SK-N-SH treated with all-trans-retinoic acid at 6 μM for 48 hours (cell line): ENCODE data around the gene GRK1.

ENCODE experiments used
- ATAC-seq: fragments of 200-7000 bp; cut with Tn5 transposase; 3 replicates; pipeline ENCODE4 v1.9.1; 2020; ENCODE audit warnings: mild to moderate bottlenecking, moderate library complexity
- ARNTL ChIP-seq: fragments of 450-650 bp; formaldehyde crosslinking; IDR thresholded peaks from 2 replicates; pipeline ENCODE4 v1.5.0; 2020; ENCODE audit warnings: low read depth, mild to moderate bottlenecking, moderate library complexity, borderline replicate concordance
- BACH2 ChIP-seq: fragments of 250-450 bp; sonication (Bioruptor Pico); IDR thresholded peaks from 2 replicates; pipeline ENCODE4 v1.9.0; 2021; ENCODE audit warnings: mild to moderate bottlenecking, borderline replicate concordance
- CREB5 ChIP-seq: fragments of 250-450 bp; sonication (Bioruptor Pico); IDR thresholded peaks from 2 replicates; pipeline ENCODE4 v1.5.1; 2020; ENCODE audit warnings: low read depth, mild to moderate bottlenecking, moderate library complexity
- CSDC2 ChIP-seq: fragments of 250-450 bp; sonication (Bioruptor Pico); IDR thresholded peaks from 2 replicates; pipeline ENCODE4 v1.5.0; 2020; ENCODE audit warnings: mild to moderate bottlenecking, moderate library complexity
- CSRNP3 ChIP-seq: fragments of 250-450 bp; sonication (Bioruptor Pico); IDR thresholded peaks from 2 replicates; pipeline ENCODE4 v1.5.1; 2021; ENCODE audit warnings: mild to moderate bottlenecking, moderate library complexity
- ESRRG ChIP-seq: fragments of 250-450 bp; sonication (Bioruptor Pico); IDR thresholded peaks from 2 replicates; pipeline ENCODE4 v1.6.1; 2021; ENCODE audit warnings: mild to moderate bottlenecking
- GLIS3 ChIP-seq: fragments of 250-450 bp; sonication (Bioruptor Pico); IDR thresholded peaks from 2 replicates; pipeline ENCODE4 v1.5.0; 2020; ENCODE audit warnings: mild to moderate bottlenecking, moderate library complexity
- ISL1 ChIP-seq: fragments of 250-450 bp; sonication (Bioruptor Pico); IDR thresholded peaks from 2 replicates; pipeline ENCODE4 v2.1.2; 2022; ENCODE audit warnings: mild to moderate bottlenecking, moderate library complexity
- OSR1 ChIP-seq: fragments of 250-450 bp; sonication (Bioruptor Pico); IDR thresholded peaks from 2 replicates; pipeline ENCODE4 v1.8.0; 2022; ENCODE audit warnings: moderate library complexity, mild to moderate bottlenecking, inconsistent platforms
- PATZ1 ChIP-seq: fragments of 250-450 bp; sonication (Bioruptor Pico); IDR thresholded peaks from 2 replicates; pipeline ENCODE4 v1.8.0; 2020; ENCODE audit warnings: mild to moderate bottlenecking, moderate library complexity, borderline replicate concordance
- PPARA ChIP-seq: fragments of 250-450 bp; sonication (Bioruptor Pico); IDR thresholded peaks from 2 replicates; pipeline ENCODE4 v1.5.0; 2020; ENCODE audit warnings: mild to moderate bottlenecking, borderline replicate concordance
- RARB ChIP-seq: fragments of 250-450 bp; sonication (Bioruptor Pico); IDR thresholded peaks from 2 replicates; pipeline ENCODE4 v1.8.0; 2021; ENCODE audit warnings: mild to moderate bottlenecking, moderate library complexity
- SNAI2 ChIP-seq: fragments of 250-450 bp; sonication (Bioruptor Pico); IDR thresholded peaks from 2 replicates; pipeline ENCODE4 v1.5.0; 2020; ENCODE audit warnings: mild to moderate bottlenecking, moderate library complexity
- TCF4 ChIP-seq: fragments of 250-450 bp; sonication (Bioruptor Pico); IDR thresholded peaks from 2 replicates; pipeline ENCODE4 v1.8.0; 2021; ENCODE audit warnings: mild to moderate bottlenecking, moderate library complexity, borderline replicate concordance
- TOX ChIP-seq: fragments of 250-450 bp; sonication (Bioruptor Pico); IDR thresholded peaks from 2 replicates; pipeline ENCODE4 v1.8.0; 2021; ENCODE audit warnings: mild to moderate bottlenecking, moderate library complexity, borderline replicate concordance
- TSHZ2 ChIP-seq: fragments of 250-450 bp; sonication (Bioruptor Pico); IDR thresholded peaks from 2 replicates; pipeline ENCODE4 v1.5.0; 2020; ENCODE audit warnings: mild to moderate bottlenecking, moderate library complexity
- ZC3H10 ChIP-seq: fragments of 250-450 bp; sonication (Bioruptor Pico); IDR thresholded peaks from 2 replicates; pipeline ENCODE4 v1.5.1; 2021; ENCODE audit warnings: mild to moderate bottlenecking, moderate library complexity
- ZFP3 ChIP-seq: fragments of 250-450 bp; sonication (Bioruptor Pico); IDR thresholded peaks from 2 replicates; pipeline ENCODE4 v1.5.0; 2020; ENCODE audit warnings: mild to moderate bottlenecking, moderate library complexity
- ZFP30 ChIP-seq: fragments of 450-650 bp; formaldehyde crosslinking; IDR thresholded peaks from 2 replicates; pipeline ENCODE4 v1.5.0; 2022; ENCODE audit warnings: mild to moderate bottlenecking, moderate library complexity
- ZNF565 ChIP-seq: fragments of 450-650 bp; formaldehyde crosslinking; conservative IDR thresholded peaks from 2 replicates; pipeline ENCODE4 v1.5.0; 2020; ENCODE audit warnings: low read depth, mild to moderate bottlenecking, moderate library complexity
- ZNF70 ChIP-seq: fragments of 450-650 bp; formaldehyde crosslinking; IDR thresholded peaks from 2 replicates; pipeline ENCODE4 v1.5.0; 2020; ENCODE audit warnings: mild to moderate bottlenecking, moderate library complexity
- ZNF8 ChIP-seq: fragments of 450-650 bp; formaldehyde crosslinking; IDR thresholded peaks from 2 replicates; pipeline ENCODE4 v1.5.0; 2020; ENCODE audit warnings: mild to moderate bottlenecking, moderate library complexity

The GRK1 gene

GRCh38 chr13:113769881-113770280 lies 102.9 kb downstream of the GRK1 start:
- no peak for TF ChIP-seq CSRNP3
- no peak for TF ChIP-seq CSDC2 (CRISPR knock-in tag)
- TF ChIP-seq ESRRG (CRISPR knock-in tag) = no peak
- no peak for TF ChIP-seq ZFP3 (CRISPR knock-in tag)
- TF ChIP-seq OSR1 (CRISPR knock-in tag) = no peak
- TF ChIP-seq TOX (CRISPR knock-in tag) = no peak
- no peak for TF ChIP-seq GLIS3 (CRISPR knock-in tag)
- no peak for TF ChIP-seq ZC3H10 (CRISPR knock-in tag)
- TF ChIP-seq ZNF8 (CRISPR knock-in tag) = no peak
- TF ChIP-seq TCF4 (CRISPR knock-in tag) = no peak
- TF ChIP-seq ZFP30 = no peak
- TF ChIP-seq, all 23 proteins: peak for 0
- no peak for ATAC-seq

- no peak for ATAC-seq
- no peak for TF ChIP-seq GLIS3 (CRISPR knock-in tag)
- TF ChIP-seq ESRRG (CRISPR knock-in tag) = no peak
- TF ChIP-seq OSR1 (CRISPR knock-in tag) = no peak
- no peak for TF ChIP-seq ISL1 (CRISPR knock-in tag)
- TF ChIP-seq ZNF8 (CRISPR knock-in tag) = no peak
- TF ChIP-seq RARB (CRISPR knock-in tag) = no peak
- TF ChIP-seq ZFP3 (CRISPR knock-in tag) = no peak
- no peak for TF ChIP-seq ARNTL (CRISPR knock-in tag)
- no peak for TF ChIP-seq ZNF70 (CRISPR knock-in tag)
- TF ChIP-seq PATZ1 = no peak
- TF ChIP-seq SNAI2 = no peak
- TF ChIP-seq BACH2 (CRISPR knock-in tag) = no peak
- TF ChIP-seq PPARA = no peak
- no peak for TF ChIP-seq CREB5 (CRISPR knock-in tag)
Observed at GRCh38 chr13:113770441-113770840, 103.4 kb downstream of the GRK1 start.

GRCh38 chr13:113770937-113771336 lies 103.9 kb downstream of the GRK1 start:
- no peak for ATAC-seq
- TF ChIP-seq OSR1 (CRISPR knock-in tag) = no peak
- no peak for TF ChIP-seq ZNF565
- no peak for TF ChIP-seq TOX (CRISPR knock-in tag)
- no peak for TF ChIP-seq ISL1 (CRISPR knock-in tag)
- no peak for TF ChIP-seq CSDC2 (CRISPR knock-in tag)
- no peak for TF ChIP-seq ESRRG (CRISPR knock-in tag)
- no peak for TF ChIP-seq BACH2 (CRISPR knock-in tag)
- no peak for TF ChIP-seq TSHZ2 (CRISPR knock-in tag)
- TF ChIP-seq ARNTL (CRISPR knock-in tag) = no peak
- TF ChIP-seq RARB (CRISPR knock-in tag) = no peak
- no peak for TF ChIP-seq ZNF70 (CRISPR knock-in tag)
- TF ChIP-seq GLIS3 (CRISPR knock-in tag) = no peak
- TF ChIP-seq TCF4 (CRISPR knock-in tag) = no peak
- no peak for TF ChIP-seq ZFP3 (CRISPR knock-in tag)
